Measurements from ENCODE around the gene KRTAP10-4. TPM values are rescaled to one million over a fixed set of nuclear protein-coding genes. Genes with fewer than 3 reads are reported as not detected.
"Not testable (repeated sequence)": the region's sequence is repeated elsewhere in the genome, so short reads cannot be mapped to it uniquely, and the experiment has no call there.

Gene KRTAP10-4
- total RNA-seq, 1 donor: not detected

GRCh38 chr21:44589586-44590305, 16.2 kb downstream of the KRTAP10-4 start:
- no peak for TF ChIP-seq CTCF (IDR thresholded peaks at IDR 0.05; ENCODE audit: insufficient read depth, low read depth, low read length)
- H3K4me3 ChIP-seq (ENCODE audit: low read depth, low read length): no peak overlapping the region

GRCh38 chr21:44590311-44590721, 16.8 kb downstream of the KRTAP10-4 start:
- no peak overlapping the region for H3K4me3 ChIP-seq (ENCODE audit: low read depth, low read length)
- no peak for DNase-seq (ENCODE audit: low read depth)
- TF ChIP-seq CTCF (IDR thresholded peaks at IDR 0.05; ENCODE audit: insufficient read depth, low read depth, low read length): no peak

More at GRCh38 chr21:44589586-44590305, 16.2 kb downstream of the KRTAP10-4 start:
- no peak for DNase-seq (ENCODE audit: low read depth)

GRCh38 chr21:44590897-44591800, 17.6 kb downstream of the KRTAP10-4 start:
- not testable (repeated sequence) for DNase-seq (ENCODE audit: low read depth)

GRCh38 chr21:44591801-44592130, 18.2 kb downstream of the KRTAP10-4 start:
- not testable (repeated sequence) for DNase-seq (ENCODE audit: low read depth); H3K4me3 ChIP-seq (ENCODE audit: low read depth, low read length)

More at GRCh38 chr21:44590897-44591800, 17.6 kb downstream of the KRTAP10-4 start:
- not testable (repeated sequence) for H3K4me3 ChIP-seq (ENCODE audit: low read depth, low read length)

- DNase-seq (ENCODE audit: low read depth): no peak
- TF ChIP-seq CTCF (IDR thresholded peaks at IDR 0.05; ENCODE audit: insufficient read depth, low read depth, low read length): no peak
- no peak within 1 kb of the TSS for H3K4me3 ChIP-seq (ENCODE audit: low read depth, low read length)
These were observed 19.1 kb downstream of the KRTAP10-4 start, which contains the start of gene KRTAP10-6 for GRCh38 chr21:44592446-44593311. Gene KRTAP10-6, minus strand, starts transcription at chr21:44592505. Its CDS starts 21 bp downstream, at chr21:44592484.

GRCh38 chr21:44593598-44594405, 20.3 kb downstream of the KRTAP10-4 start:
- TF ChIP-seq CTCF (IDR thresholded peaks at IDR 0.05; ENCODE audit: insufficient read depth, low read depth, low read length): no peak
- H3K4me3 ChIP-seq (ENCODE audit: low read depth, low read length): no peak overlapping the region
- DNase-seq (ENCODE audit: low read depth): peak; percentile 6

GRCh38 chr21:44594406-44594916, 20.9 kb downstream of the KRTAP10-4 start:
- no peak for DNase-seq (ENCODE audit: low read depth)
- H3K4me3 ChIP-seq (ENCODE audit: low read depth, low read length): no peak overlapping the region
- TF ChIP-seq CTCF (IDR thresholded peaks at IDR 0.05; ENCODE audit: insufficient read depth, low read depth, low read length): no peak
